Measurements from ENCODE around the gene MBL2.
A peak's percentile ranks its signal among the peaks of the same experiment; 100 is the strongest.

Gene MBL2

DNA sequence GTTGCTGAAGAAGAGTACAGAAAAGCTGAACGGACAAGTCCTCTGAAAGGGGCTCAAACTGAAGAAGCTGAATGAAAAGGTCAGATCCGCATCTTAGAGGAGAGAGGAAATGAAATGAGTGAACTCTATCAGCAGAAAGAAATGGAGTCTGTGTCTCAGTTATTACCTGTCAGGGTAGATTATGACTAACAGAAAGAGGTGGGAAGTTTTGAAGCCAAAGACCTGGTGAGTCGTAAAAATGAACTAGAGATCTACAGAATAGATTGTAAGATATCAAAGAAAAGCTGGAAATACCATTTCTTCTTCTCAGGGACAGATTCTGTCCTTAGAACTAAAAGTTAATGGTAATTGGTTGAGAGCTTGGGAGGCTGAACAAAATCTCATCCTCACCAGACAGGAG, 11.1 kb upstream of the MBL2 start:
- no peak overlapping the region for H3K9ac ChIP-seq (ENCODE audit: low read length)
- H3K27me3 ChIP-seq (ENCODE audit: control insufficient read depth, insufficient read depth, low read length) = no peaks in the 10 kb centered on the region
- H3K9me3 ChIP-seq (ENCODE audit: control insufficient read depth, insufficient read depth, low read depth, low read length) = no peaks in the 10 kb centered on the region
- H3K4me3 ChIP-seq (ENCODE audit: low read depth, low read length) = no peak overlapping the region
- no peaks in the 10 kb centered on the region for H3K36me3 ChIP-seq (ENCODE audit: control insufficient read depth, insufficient read depth, low read length)
- H3K27ac ChIP-seq (ENCODE audit: low read depth, low read length) = no peak overlapping the region
- no peaks in the 10 kb centered on the region for H3K4me1 ChIP-seq (ENCODE audit: control insufficient read depth, insufficient read depth, low read length)

DNA sequence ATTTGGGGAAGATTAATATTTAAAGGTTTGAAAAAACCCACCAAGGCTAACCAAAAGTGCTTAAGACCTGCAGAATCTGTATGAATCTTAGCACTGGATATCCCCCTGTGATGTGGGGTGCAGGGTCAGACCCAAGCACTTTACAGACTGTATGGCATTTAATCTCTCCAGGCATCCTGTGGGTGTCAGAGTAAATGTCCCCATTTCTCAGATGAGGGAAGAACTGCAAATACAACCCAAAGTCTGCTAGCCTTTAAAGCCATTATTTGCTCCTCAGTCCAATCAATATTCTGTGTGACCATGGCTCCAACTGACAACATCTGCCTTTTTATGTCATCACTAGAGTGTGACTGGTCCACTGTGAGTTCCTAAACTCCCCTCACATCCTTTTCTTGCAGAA, 10.0 kb upstream of the MBL2 start:
- no peak overlapping the region for H3K27ac ChIP-seq (ENCODE audit: low read depth, low read length)

DNA sequence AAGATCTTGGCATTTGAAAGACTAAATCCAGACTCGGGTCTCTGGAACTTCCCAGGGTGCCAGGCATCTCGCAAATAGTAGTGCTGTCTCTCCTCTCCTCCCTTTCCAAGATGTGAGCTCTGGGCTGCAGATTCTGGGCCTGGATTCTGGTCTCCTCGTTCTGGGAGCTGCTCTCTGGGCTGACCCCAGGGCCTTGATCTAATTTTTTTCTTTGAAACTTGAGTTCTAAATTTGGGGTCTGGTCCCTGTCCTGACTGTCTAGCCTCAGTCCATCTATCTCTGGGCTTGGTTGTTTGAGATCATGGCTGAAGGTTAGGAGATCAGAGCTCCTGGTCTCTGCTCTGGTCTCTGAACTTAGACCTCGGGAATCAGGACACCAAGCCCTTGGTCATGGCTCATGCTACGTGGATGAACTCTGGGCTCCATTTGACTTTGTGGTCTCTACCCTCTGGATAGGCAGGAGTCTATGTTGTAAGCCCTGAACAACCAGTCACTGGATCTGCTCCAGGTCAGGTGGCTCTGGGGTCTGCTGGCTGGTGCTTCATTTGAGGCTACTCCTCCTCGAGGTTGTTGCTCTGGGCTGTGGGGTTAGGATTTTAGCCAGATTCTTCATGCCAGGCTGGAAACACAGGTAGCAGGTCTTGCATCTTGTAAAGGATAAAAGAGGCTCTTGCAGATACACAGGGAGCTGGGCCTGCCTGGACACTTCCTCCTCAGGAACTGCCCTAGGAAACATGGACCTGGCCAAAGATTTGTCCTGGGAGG, 8.0 kb upstream of the MBL2 start:
- Histone ChIP-seq H3K4me3 (ENCODE audit: low read depth, low read length) (no peak overlapping the region), H3K27me3 (ENCODE audit: control insufficient read depth, insufficient read depth, low read length) (no peaks in the 10 kb centered on the region), H3K27ac (ENCODE audit: low read depth, low read length) (no peak overlapping the region), H3K36me3 (ENCODE audit: control insufficient read depth, insufficient read depth, low read length) (no peaks in the 10 kb centered on the region), H3K9me3 (ENCODE audit: control insufficient read depth, insufficient read depth, low read depth, low read length) (no peaks in the 10 kb centered on the region), H3K4me1 (ENCODE audit: control insufficient read depth, insufficient read depth, low read length) (no peaks in the 10 kb centered on the region), H3K9ac (ENCODE audit: low read length) (no peak overlapping the region)

More for the DNA sequence above, 10.0 kb upstream of the MBL2 start:
- no peaks in the 10 kb centered on the region for H3K36me3 ChIP-seq (ENCODE audit: control insufficient read depth, insufficient read depth, low read length)
- no peak overlapping the region for H3K4me3 ChIP-seq (ENCODE audit: low read depth, low read length)
- H3K9me3 ChIP-seq (ENCODE audit: control insufficient read depth, insufficient read depth, low read depth, low read length) = no peaks in the 10 kb centered on the region
- H3K9ac ChIP-seq (ENCODE audit: low read length) = no peak overlapping the region
- H3K27me3 ChIP-seq (ENCODE audit: control insufficient read depth, insufficient read depth, low read length) = no peaks in the 10 kb centered on the region
- no peaks in the 10 kb centered on the region for H3K4me1 ChIP-seq (ENCODE audit: control insufficient read depth, insufficient read depth, low read length)

DNA sequence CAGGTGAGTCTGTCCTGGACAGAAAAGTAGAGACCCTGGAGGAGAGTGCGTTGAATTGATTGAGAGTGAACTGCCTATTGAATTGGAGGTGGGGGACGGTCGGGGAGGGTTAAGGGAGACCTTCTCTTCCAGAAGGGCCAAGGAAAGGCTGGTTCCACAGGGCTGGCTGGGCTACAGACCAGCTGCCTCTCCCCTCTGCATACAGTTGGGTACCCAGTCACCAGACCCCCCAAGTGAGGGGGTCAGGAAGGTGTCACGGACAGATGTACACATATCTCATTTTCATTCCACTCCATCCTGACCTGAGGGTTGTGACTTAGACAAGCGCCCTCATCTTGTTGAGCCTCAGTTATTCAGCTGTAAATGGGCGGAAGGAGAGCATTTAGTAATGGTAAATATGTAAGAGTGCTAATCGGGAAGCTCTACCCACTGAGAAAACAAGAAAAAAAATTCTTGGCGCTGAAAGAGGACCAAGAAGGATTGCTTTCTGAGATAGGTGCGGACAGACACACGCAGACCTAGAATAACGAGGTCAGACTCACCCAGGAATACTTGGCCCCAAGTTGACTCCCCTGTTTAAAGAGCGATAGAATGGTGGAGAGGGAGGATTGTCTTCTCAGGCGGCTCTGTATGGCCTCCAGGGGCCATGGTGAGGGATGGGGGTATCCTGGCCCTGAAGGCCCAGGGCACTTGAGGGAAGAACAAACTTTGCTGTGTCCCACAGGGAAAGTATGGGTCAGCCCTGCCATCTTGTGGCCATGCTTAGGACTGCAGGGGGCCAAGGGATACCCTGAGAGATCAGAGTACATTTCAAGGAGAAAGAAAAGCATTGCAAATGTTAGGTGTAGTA, 7.2 kb upstream of the MBL2 start:
- no peak overlapping the region for H3K4me3 ChIP-seq (ENCODE audit: low read depth, low read length)
- no peaks in the 10 kb centered on the region for H3K36me3 ChIP-seq (ENCODE audit: control insufficient read depth, insufficient read depth, low read length)
- no peak overlapping the region for H3K27ac ChIP-seq (ENCODE audit: low read depth, low read length)
- H3K27me3 ChIP-seq (ENCODE audit: control insufficient read depth, insufficient read depth, low read length) = no peaks in the 10 kb centered on the region
- H3K9me3 ChIP-seq (ENCODE audit: control insufficient read depth, insufficient read depth, low read depth, low read length) = no peaks in the 10 kb centered on the region
- H3K9ac ChIP-seq (ENCODE audit: low read length) = no peak overlapping the region
- no peaks in the 10 kb centered on the region for H3K4me1 ChIP-seq (ENCODE audit: control insufficient read depth, insufficient read depth, low read length)

DNA sequence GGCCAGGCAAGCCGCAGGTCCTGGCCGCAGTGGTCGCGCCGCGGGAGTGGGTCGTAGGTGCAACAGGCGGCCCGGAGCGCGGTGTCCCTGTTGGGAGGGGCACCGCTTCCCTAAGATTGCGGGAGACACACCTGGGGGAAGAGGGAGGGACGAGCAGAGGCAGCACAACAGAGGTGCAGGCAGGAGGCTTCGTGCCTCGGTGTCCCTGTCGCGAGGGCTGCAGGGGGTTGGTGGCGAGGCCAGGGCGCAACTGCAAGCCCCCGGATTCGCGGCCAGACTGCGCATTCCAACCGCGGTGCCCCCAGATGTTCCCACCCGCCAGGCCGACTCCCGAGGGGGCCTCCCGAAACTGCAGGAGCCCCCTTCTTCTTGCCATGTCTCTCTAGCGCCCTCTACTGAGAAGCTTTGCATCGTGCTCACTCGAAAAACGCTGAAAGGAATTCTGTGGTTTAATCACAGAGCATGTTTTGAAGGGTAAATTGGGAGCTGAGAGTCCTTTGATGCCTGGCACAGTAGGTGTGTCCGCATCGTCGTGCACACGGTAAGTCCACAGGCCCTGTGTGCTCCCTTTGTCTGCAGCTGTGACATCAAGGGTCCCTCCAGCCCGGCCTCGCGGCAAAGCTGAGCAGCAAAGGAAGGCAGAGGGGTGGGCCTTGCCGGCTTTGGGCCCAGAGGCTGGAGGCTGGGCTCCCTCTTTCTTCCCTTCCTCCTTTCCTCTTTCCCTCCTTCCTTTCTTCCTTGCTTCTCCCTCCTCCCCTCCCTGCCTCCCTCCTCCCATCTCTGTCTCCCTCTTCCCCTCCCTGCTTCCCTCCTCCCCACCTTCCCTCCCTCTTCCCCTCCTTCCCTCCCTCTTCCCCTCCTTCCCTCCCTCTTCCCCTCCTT, 6.2 kb upstream of the MBL2 start:
- Histone ChIP-seq H3K4me3 (ENCODE audit: low read depth, low read length) (peak overlapping the region; percentile 4; the same call in 1 of the 2 replicates), H3K27me3 (ENCODE audit: control insufficient read depth, insufficient read depth, low read length) (no peaks in the 10 kb centered on the region), H3K4me1 (ENCODE audit: control insufficient read depth, insufficient read depth, low read length) (no peaks in the 10 kb centered on the region), H3K36me3 (ENCODE audit: control insufficient read depth, insufficient read depth, low read length) (no peaks in the 10 kb centered on the region), H3K9me3 (ENCODE audit: control insufficient read depth, insufficient read depth, low read depth, low read length) (no peaks in the 10 kb centered on the region), H3K27ac (ENCODE audit: low read depth, low read length) (no peak overlapping the region), H3K9ac (ENCODE audit: low read length) (no peak overlapping the region)

DNA sequence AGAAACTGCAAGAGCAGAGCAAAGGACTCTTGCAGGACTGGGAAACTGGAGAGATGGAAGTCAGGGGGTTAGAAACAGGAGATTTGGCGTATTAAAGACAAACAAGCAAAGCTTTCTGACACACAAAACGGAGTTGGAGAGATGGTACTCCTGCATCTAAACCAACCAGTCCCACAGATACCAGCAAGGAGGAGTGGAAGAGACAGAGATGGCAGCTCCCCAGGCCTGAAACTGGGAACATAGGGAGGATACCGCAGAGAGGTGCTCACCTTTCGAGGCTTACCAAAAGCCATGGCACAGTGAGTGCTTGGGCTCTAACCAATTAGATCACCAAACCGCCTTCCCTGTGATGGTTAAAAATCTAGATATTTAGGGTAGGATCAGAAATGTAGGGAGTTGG, 4.8 kb upstream of the MBL2 start:
- no peaks in the 10 kb centered on the region for H3K4me1 ChIP-seq (ENCODE audit: control insufficient read depth, insufficient read depth, low read length)
- no peak overlapping the region for H3K9ac ChIP-seq (ENCODE audit: low read length)
- no peaks in the 10 kb centered on the region for H3K9me3 ChIP-seq (ENCODE audit: control insufficient read depth, insufficient read depth, low read depth, low read length)
- no peak overlapping the region for H3K27ac ChIP-seq (ENCODE audit: low read depth, low read length)
- H3K27me3 ChIP-seq (ENCODE audit: control insufficient read depth, insufficient read depth, low read length) = no peaks in the 10 kb centered on the region
- no peaks in the 10 kb centered on the region for H3K36me3 ChIP-seq (ENCODE audit: control insufficient read depth, insufficient read depth, low read length)
- H3K4me3 ChIP-seq (ENCODE audit: low read depth, low read length) = no peak overlapping the region

DNA sequence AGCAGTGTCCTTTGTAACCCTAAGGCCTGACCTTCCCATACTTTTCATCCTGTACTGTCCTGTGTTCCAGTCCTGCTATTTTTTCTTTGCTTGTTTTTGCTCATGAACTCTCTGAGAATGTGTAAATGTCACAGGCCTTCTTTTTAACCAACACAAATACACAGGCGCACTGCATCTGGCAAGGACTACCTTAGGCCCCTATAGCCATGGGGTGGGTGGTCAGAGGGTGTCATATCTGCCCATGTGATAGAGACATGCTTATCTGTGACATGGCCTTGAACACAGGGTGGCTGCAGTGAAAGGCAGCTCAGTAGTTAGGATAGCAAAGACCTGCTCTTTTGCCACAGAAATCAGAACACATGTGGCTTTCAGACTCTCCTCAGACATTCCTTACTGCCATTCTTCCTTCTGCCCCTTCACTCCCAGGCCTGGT, 3.9 kb upstream of the MBL2 start:
- Histone ChIP-seq H3K4me3 (ENCODE audit: low read depth, low read length) (no peak overlapping the region), H3K36me3 (ENCODE audit: control insufficient read depth, insufficient read depth, low read length) (no peaks in the 10 kb centered on the region), H3K27me3 (ENCODE audit: control insufficient read depth, insufficient read depth, low read length) (no peaks in the 10 kb centered on the region), H3K27ac (ENCODE audit: low read depth, low read length) (no peak overlapping the region), H3K9me3 (ENCODE audit: control insufficient read depth, insufficient read depth, low read depth, low read length) (no peaks in the 10 kb centered on the region), H3K9ac (ENCODE audit: low read length) (no peak overlapping the region), H3K4me1 (ENCODE audit: control insufficient read depth, insufficient read depth, low read length) (no peaks in the 10 kb centered on the region)

DNA sequence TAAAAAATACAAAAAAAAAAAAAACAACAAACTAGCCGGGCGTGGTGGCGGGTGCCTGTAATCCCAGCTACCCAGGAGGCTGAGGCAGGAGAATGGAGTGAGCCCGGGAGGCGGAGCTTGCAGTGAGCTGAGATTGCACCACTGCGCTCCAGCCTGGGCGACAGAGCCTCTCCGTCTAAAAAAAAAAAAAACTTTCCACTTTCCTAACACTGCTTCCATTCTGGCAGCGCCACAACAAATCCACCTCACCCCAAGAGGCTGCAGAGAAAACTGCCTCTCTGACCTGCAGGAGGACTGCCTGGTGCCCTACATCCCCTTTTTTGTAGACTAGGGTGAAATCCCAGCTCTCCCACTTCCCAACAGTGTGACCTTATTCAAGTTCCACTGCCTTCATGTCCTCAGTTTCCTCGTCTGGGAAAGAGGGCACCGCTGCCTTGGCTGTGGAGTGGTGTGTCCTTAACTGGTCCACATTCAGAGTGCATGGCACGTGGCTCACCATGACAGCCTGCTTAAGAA, 2.6 kb upstream of the MBL2 start:
- H3K36me3 ChIP-seq (ENCODE audit: control insufficient read depth, insufficient read depth, low read length) = no peaks in the 10 kb centered on the region
- H3K9me3 ChIP-seq (ENCODE audit: control insufficient read depth, insufficient read depth, low read depth, low read length) = no peaks in the 10 kb centered on the region
- H3K27ac ChIP-seq (ENCODE audit: low read depth, low read length) = no peak overlapping the region
- H3K4me3 ChIP-seq (ENCODE audit: low read depth, low read length) = no peak overlapping the region
- no peaks in the 10 kb centered on the region for H3K27me3 ChIP-seq (ENCODE audit: control insufficient read depth, insufficient read depth, low read length)
- no peak overlapping the region for H3K9ac ChIP-seq (ENCODE audit: low read length)
- H3K4me1 ChIP-seq (ENCODE audit: control insufficient read depth, insufficient read depth, low read length) = no peaks in the 10 kb centered on the region

DNA sequence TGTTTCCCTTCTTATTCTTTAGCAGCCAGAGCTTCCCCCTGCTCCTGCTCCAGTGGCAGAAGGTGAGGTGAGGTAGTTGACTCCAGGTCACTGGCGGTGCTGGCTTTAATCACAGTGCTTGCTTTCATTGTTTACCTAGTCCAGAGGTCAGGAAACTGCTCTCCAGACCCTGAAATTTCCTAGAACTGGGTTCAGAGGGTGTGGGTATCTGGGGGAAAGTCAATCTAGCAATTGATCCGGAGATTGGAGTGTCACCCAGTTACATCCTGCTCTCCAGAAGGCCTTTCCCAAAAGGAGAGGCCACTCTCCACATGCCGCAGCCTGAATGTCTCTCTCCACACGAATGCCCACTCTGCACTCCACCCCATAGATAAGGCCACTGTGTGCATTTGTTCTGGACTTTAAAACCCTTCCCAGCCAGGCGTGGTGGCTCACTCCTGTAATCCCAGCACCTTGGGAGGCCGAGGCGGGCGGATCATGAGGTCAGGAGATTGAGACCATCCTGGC, 2.1 kb upstream of the MBL2 start:
- Histone ChIP-seq H3K36me3 (ENCODE audit: control insufficient read depth, insufficient read depth, low read length) (no peaks in the 10 kb centered on the region), H3K9me3 (ENCODE audit: control insufficient read depth, insufficient read depth, low read depth, low read length) (no peaks in the 10 kb centered on the region), H3K9ac (ENCODE audit: low read length) (no peak overlapping the region), H3K27ac (ENCODE audit: low read depth, low read length) (no peak overlapping the region), H3K27me3 (ENCODE audit: control insufficient read depth, insufficient read depth, low read length) (no peaks in the 10 kb centered on the region), H3K4me3 (ENCODE audit: low read depth, low read length) (no peak overlapping the region), H3K4me1 (ENCODE audit: control insufficient read depth, insufficient read depth, low read length) (no peaks in the 10 kb centered on the region)

DNA sequence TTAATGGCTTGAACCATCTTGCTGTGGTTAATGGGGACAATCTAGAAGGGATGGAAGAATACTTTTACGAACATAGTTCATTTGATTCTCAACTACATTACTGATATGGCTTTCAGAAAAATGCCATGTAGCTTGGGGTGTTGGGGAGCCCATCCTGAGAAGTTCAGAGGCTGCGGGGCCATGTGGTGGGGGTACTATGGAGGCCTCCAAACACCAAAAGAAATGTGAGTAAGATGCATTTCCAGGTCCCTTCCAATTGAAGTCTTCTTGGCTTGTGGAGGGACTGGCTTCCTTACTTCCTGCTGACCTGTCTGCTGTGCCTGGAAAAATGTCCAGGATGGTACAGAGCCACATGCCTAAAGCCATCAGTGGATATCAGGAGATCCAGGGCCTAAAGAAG, 1.6 kb upstream of the MBL2 start:
- Histone ChIP-seq H3K27ac (ENCODE audit: low read depth, low read length) (no peak overlapping the region), H3K27me3 (ENCODE audit: control insufficient read depth, insufficient read depth, low read length) (no peaks in the 10 kb centered on the region), H3K36me3 (ENCODE audit: control insufficient read depth, insufficient read depth, low read length) (no peaks in the 10 kb centered on the region), H3K9ac (ENCODE audit: low read length) (no peak overlapping the region), H3K4me3 (ENCODE audit: low read depth, low read length) (no peak overlapping the region), H3K9me3 (ENCODE audit: control insufficient read depth, insufficient read depth, low read depth, low read length) (no peaks in the 10 kb centered on the region), H3K4me1 (ENCODE audit: control insufficient read depth, insufficient read depth, low read length) (no peaks in the 10 kb centered on the region)

Measured in HUES6 (cell line).